DND-41 (cell line): ENCODE measurements around the gene NNMT.

Experiments
- ATAC-seq: fragments of 200-7000 bp; cut with Tn5 transposase; 3 replicates; pipeline ENCODE4 v1.9.1; 2021; ENCODE audit warnings: low read depth; ENCODE audit not compliant: insufficient read depth
- DNase-seq: peaks from one replicate; pipeline ENCODE4 v3.0.0-alpha.2; 2020
- H2AFZ ChIP-seq: 2 replicates; pipeline ENCODE4 v1.6.0; 2012; ENCODE audit warnings: low read depth, low read length
- H3K27ac ChIP-seq: 2 replicates; pipeline ENCODE4 v1.5.1; 2012; ENCODE audit warnings: low read length, inconsistent platforms
- H3K27me3 ChIP-seq: fragments of 200-600 bp; sonication (generic); 2 replicates; pipeline ENCODE4 v1.6.0; 2012; ENCODE audit warnings: low read length, mild to moderate bottlenecking, inconsistent platforms; ENCODE audit not compliant: insufficient read depth, poor library complexity
- H3K36me3 ChIP-seq: 2 replicates; pipeline ENCODE4 v1.5.1; 2012; ENCODE audit warnings: low read length, inconsistent platforms; ENCODE audit not compliant: insufficient read depth
- H3K4me1 ChIP-seq: 2 replicates; pipeline ENCODE4 v1.5.1; 2012; ENCODE audit warnings: mild to moderate bottlenecking, low read length; ENCODE audit not compliant: insufficient read depth
- H3K4me2 ChIP-seq: 2 replicates; pipeline ENCODE4 v1.6.0; 2012; ENCODE audit warnings: mild to moderate bottlenecking, moderate library complexity, low read length, inconsistent platforms; ENCODE audit not compliant: insufficient read depth
- H3K4me3 ChIP-seq, 2 experiments: fragments of 200-600 bp in 1 of 2; shearing (Covaris generic) in 1 of 2; 2 replicates each; pipeline ENCODE4 v1.5.1; 2012 to 2016; ENCODE audit warnings: inconsistent platforms in 2 of 2, low read length in 2 of 2, mild to moderate bottlenecking in 2 of 2, low read depth in 1 of 2, moderate library complexity in 1 of 2
- H3K79me2 ChIP-seq: 2 replicates; pipeline ENCODE4 v1.6.0; 2012; ENCODE audit warnings: low read length, inconsistent platforms; ENCODE audit not compliant: insufficient read depth
- H3K9ac ChIP-seq: 2 replicates; pipeline ENCODE4 v1.6.0; 2012; ENCODE audit warnings: low read depth, mild to moderate bottlenecking, inconsistent platforms, low read length, moderate library complexity
- H3K9me3 ChIP-seq: 2 replicates; pipeline ENCODE4 v1.5.1; 2012; ENCODE audit warnings: low read length, moderate library complexity, mild to moderate bottlenecking, inconsistent platforms; ENCODE audit not compliant: insufficient read depth, severe bottlenecking
- H4K20me1 ChIP-seq: 2 replicates; pipeline ENCODE4 v1.6.0; 2012; ENCODE audit warnings: low read length; ENCODE audit not compliant: insufficient read depth
- EZH2 ChIP-seq: IDR thresholded peaks from 3 replicates; pipeline ENCODE4 v1.6.1; 2012; ENCODE audit warnings: borderline replicate concordance, low read depth, mild to moderate bottlenecking, moderate library complexity, low read length, inconsistent platforms; ENCODE audit not compliant: severe bottlenecking
- TF ChIP-seq, protein P1 (sequence below): IDR thresholded peaks from 2 replicates; pipeline ENCODE4 v1.5.1; 2012; ENCODE audit warnings: borderline replicate concordance, low read length, moderate library complexity, mild to moderate bottlenecking; ENCODE audit not compliant: poor library complexity, severe bottlenecking; ENCODE audit errors: extremely low read depth

NNMT gene

DNA sequence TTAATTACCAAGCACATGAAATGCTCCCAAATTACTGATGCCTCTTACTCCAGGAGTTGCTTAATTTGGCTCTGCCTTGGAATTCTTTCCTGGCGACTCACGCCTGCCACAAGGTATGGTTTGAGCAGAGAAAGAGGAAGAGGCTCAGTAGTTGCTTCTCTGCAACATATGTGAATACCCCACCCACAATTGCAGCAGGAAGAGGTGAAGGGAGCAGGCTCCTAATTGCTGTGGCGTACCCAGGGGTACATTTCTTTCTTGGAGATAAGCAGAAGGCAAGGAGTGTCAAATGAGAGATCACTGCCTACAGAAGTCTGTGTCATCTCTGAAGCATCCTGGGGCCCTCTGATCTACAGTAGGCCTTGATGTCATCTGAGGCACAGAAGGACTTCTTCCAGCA, 10.6 kb upstream of the NNMT start:
- Histone ChIP-seq H3K4me2 (no peak overlapping the region), H2AFZ (no peak overlapping the region), H3K27ac (no peak overlapping the region), H3K4me3 (no peak overlapping the region), H3K36me3 (no peaks in the 10 kb centered on the region), H3K9me3 (no peaks in the 10 kb centered on the region), H3K4me1 (no peaks in the 10 kb centered on the region), H4K20me1 (0 out of 2 replicates have a peak, but pooled peaks cover 2% of the 10 kb centered on the region), H3K79me2 (no peaks in the 10 kb centered on the region), H3K27me3 (peaks cover 9% of the 10 kb centered on the region), H3K9ac (no peak overlapping the region)
- no peak for ATAC-seq
- no peak for TF ChIP-seq EZH2
- DNase-seq, result no peak

DNA sequence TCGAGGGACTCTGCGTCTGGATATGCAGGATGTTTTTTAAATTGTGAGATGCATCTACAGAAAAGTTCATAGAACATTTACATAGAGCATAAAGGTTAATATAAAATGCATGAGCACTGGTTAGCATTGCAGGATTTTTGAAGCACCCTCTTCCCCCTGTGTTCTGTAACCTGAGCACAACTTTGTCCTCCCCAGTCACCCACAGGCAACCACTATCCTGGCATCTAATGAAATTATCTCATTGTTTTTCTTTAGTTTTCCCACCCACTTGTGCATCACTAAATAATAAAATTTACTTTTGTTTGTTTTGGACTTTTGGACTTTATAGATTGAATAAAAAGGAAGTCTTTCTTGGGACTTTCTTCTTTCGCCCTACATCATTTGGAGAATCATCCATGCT, 10.0 kb upstream of the NNMT start:
- no peak overlapping the region for H3K4me2 ChIP-seq
- DNase-seq (no peak), ATAC-seq (no peak)
- H3K27me3 ChIP-seq, result peaks cover 3% of the 10 kb centered on the region
- no peaks in the 10 kb centered on the region for H3K79me2 ChIP-seq
- no peak overlapping the region for H2AFZ ChIP-seq
- H3K27ac ChIP-seq, result no peak overlapping the region
- no peak overlapping the region for H3K4me3 ChIP-seq
- no peaks in the 10 kb centered on the region for H3K36me3 ChIP-seq
- no peaks in the 10 kb centered on the region for H3K9me3 ChIP-seq
- TF ChIP-seq, protein P1, sequence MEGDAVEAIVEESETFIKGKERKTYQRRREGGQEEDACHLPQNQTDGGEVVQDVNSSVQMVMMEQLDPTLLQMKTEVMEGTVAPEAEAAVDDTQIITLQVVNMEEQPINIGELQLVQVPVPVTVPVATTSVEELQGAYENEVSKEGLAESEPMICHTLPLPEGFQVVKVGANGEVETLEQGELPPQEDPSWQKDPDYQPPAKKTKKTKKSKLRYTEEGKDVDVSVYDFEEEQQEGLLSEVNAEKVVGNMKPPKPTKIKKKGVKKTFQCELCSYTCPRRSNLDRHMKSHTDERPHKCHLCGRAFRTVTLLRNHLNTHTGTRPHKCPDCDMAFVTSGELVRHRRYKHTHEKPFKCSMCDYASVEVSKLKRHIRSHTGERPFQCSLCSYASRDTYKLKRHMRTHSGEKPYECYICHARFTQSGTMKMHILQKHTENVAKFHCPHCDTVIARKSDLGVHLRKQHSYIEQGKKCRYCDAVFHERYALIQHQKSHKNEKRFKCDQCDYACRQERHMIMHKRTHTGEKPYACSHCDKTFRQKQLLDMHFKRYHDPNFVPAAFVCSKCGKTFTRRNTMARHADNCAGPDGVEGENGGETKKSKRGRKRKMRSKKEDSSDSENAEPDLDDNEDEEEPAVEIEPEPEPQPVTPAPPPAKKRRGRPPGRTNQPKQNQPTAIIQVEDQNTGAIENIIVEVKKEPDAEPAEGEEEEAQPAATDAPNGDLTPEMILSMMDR, result no peak
- no peak for TF ChIP-seq EZH2
- no peaks in the 10 kb centered on the region for H4K20me1 ChIP-seq
- H3K9ac ChIP-seq, result no peak overlapping the region
- H3K4me1 ChIP-seq, result no peaks in the 10 kb centered on the region

DNA sequence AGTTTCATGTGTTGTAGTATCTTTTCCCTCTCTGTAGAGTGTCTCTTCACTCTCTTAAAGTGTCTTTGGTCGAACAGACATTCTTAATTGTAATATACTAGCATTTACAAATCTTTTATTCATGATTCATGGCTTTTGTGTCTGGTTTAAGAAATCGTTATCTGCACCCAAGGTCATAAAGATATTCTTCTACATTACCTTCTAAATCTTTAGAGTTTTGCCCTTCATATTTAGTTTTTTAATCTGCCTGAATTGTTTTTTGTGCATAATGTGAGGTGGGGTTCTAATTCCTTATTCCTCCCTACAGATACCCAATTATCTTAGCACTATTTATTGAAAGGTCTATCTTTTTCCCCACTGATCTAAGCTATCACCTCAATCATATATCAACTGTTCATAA, 9.0 kb upstream of the NNMT start:
- H3K9ac ChIP-seq, result no peak overlapping the region
- no peak for DNase-seq
- no peaks in the 10 kb centered on the region for H4K20me1 ChIP-seq
- no peak overlapping the region for H3K27ac ChIP-seq
- H3K4me3 ChIP-seq, result no peak overlapping the region
- no peaks in the 10 kb centered on the region for H3K9me3 ChIP-seq
- H3K4me2 ChIP-seq, result no peak overlapping the region
- TF ChIP-seq EZH2, result no peak
- TF ChIP-seq, protein P1, result no peak
- H3K79me2 ChIP-seq, result no peaks in the 10 kb centered on the region
- H3K27me3 ChIP-seq, result no peaks in the 10 kb centered on the region
- ATAC-seq, result no peak
- H2AFZ ChIP-seq, result no peak overlapping the region
- H3K4me1 ChIP-seq, result no peaks in the 10 kb centered on the region
- H3K36me3 ChIP-seq, result no peaks in the 10 kb centered on the region

DNA sequence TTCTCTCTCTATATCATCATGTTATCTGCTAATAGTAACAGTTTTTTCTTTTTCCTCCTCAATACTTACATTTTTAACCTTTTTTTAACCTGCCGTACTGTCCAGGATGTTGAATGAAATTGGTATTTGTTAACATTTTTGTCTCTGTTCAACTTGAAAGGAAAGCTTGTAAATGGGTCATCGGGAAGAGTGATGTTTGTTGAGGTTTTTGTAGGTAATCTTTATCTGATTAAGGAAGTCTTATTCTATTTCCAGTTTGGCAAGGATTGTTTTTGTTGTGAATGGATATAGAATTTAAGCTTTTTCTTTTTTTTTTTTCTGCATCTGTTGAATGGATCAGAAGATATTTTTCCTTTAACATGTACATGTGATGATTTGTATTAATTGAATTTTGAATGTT, 8.1 kb upstream of the NNMT start:
- ATAC-seq (no peak), DNase-seq (no peak)
- no peak overlapping the region for H3K4me2 ChIP-seq
- TF ChIP-seq EZH2, result no peak
- TF ChIP-seq, protein P1, result no peak
- H3K4me3 ChIP-seq, result no peak overlapping the region
- H3K27me3 ChIP-seq, result no peaks in the 10 kb centered on the region
- no peak overlapping the region for H3K9ac ChIP-seq
- H3K79me2 ChIP-seq, result no peaks in the 10 kb centered on the region
- no peak overlapping the region for H2AFZ ChIP-seq
- H3K9me3 ChIP-seq, result no peaks in the 10 kb centered on the region
- H4K20me1 ChIP-seq, result no peaks in the 10 kb centered on the region
- H3K4me1 ChIP-seq, result no peaks in the 10 kb centered on the region
- no peaks in the 10 kb centered on the region for H3K36me3 ChIP-seq
- no peak overlapping the region for H3K27ac ChIP-seq
